ACHN (cell line): Measurements from ENCODE around the gene TRIM14.
"Not testable (repeated sequence)": the region's sequence is repeated elsewhere in the genome, so short reads cannot be mapped to it uniquely, and the experiment has no call there.

Source experiments
- DNase-seq: peaks from one replicate; pipeline ENCODE4 v3.0.0-alpha.2; 2015
- in situ Hi-C: cut with HindIII; loops from 2 replicates; pipeline ENCODE4 v1.10.0; 2017; ENCODE audit warnings: low sequenced_read_pairs, low pct_ligation_motif_present, low pct_unique_long_range_greater_than_20kb

The TRIM14 gene

GRCh38 chr9:98144076-98144475, 25.1 kb upstream of the TRIM14 start:
- no peak for DNase-seq
- in situ Hi-C loops, result no loop called here

- in situ Hi-C loops, result no loop called here
- DNase-seq, result no peak
Observed at GRCh38 chr9:98142925-98143481, 24.0 kb upstream of the TRIM14 start.

GRCh38 chr9:98142182-98142907, 23.3 kb upstream of the TRIM14 start:
- in situ Hi-C loops, result no loop called here
- no peak for DNase-seq

GRCh38 chr9:98140503-98140902, 21.5 kb upstream of the TRIM14 start:
- no peak for DNase-seq
- in situ Hi-C loops, result no loop called here

GRCh38 chr9:98136489-98136888, 17.5 kb upstream of the TRIM14 start:
- in situ Hi-C loops, result no loop called here
- no peak for DNase-seq

- in situ Hi-C loops, result no loop called here
- DNase-seq, result no peak
Observed at GRCh38 chr9:98135938-98136337, 16.9 kb upstream of the TRIM14 start.

- no peak for DNase-seq
- in situ Hi-C loops, result no loop called here
Observed at GRCh38 chr9:98135558-98135934, 16.5 kb upstream of the TRIM14 start.

- no peak for DNase-seq
- in situ Hi-C loops, result no loop called here
Observed at GRCh38 chr9:98134702-98135557, 15.9 kb upstream of the TRIM14 start.

GRCh38 chr9:98132806-98133631, 14.0 kb upstream of the TRIM14 start:
- DNase-seq, result no peak
- in situ Hi-C loops, result no loop called here

GRCh38 chr9:98132158-98132557, 13.1 kb upstream of the TRIM14 start:
- in situ Hi-C loops, result no loop called here
- no peak for DNase-seq

GRCh38 chr9:98130576-98131228, 11.7 kb upstream of the TRIM14 start:
- in situ Hi-C loops, result no loop called here
- DNase-seq, result no peak

GRCh38 chr9:98130060-98130459, 11.0 kb upstream of the TRIM14 start:
- DNase-seq, in situ Hi-C loops: not testable (repeated sequence)

GRCh38 chr9:98129451-98129881, 10.4 kb upstream of the TRIM14 start:
- in situ Hi-C loops, result no loop called here
- DNase-seq, result no peak

- DNase-seq, result no peak
- in situ Hi-C loops, result no loop called here
Observed at GRCh38 chr9:98128316-98128715, 9.3 kb upstream of the TRIM14 start.

- DNase-seq, result no peak
- in situ Hi-C loops, result no loop called here
Observed at GRCh38 chr9:98127226-98127625, 8.2 kb upstream of the TRIM14 start.

GRCh38 chr9:98124637-98125426, 5.8 kb upstream of the TRIM14 start:
- in situ Hi-C loops, result no loop called here
- no peak for DNase-seq

- DNase-seq, in situ Hi-C loops: not testable (repeated sequence)
Observed at GRCh38 chr9:98124091-98124490, 5.1 kb upstream of the TRIM14 start.

- no peak for DNase-seq
- in situ Hi-C loops, result no loop called here
Observed at GRCh38 chr9:98121058-98121457, 2.0 kb upstream of the TRIM14 start.
